ENCODE results near the gene HMCN1. TPM values are rescaled to one million over a fixed set of nuclear protein-coding genes. Genes with fewer than 3 reads are reported as not detected.
"Not testable (repeated sequence)": the region's sequence is repeated elsewhere in the genome, so short reads cannot be mapped to it uniquely, and the experiment has no call there.

The HMCN1 gene
- polyA plus RNA-seq, 1 of the 3 experiments (the other 2 are of a cell fraction) = 59.5 TPM

- Histone ChIP-seq H3K4me2 (no peak overlapping the region), H3F3A (replicated peaks; ENCODE audit: insufficient read depth) (no peaks in the 10 kb centered on the region), H2AFZ (ENCODE audit: low read depth) (no peak overlapping the region; the same call in 1 of the 2 replicates), H3K27me3 (ENCODE audit: insufficient read depth) (no peaks in the 10 kb centered on the region), H3K4me1 (ENCODE audit: control insufficient read depth in 1 of 2, insufficient read depth in 2 of 2, low read depth in 1 of 2, low read length in 1 of 2) (peaks cover 0 to 20% of the 10 kb centered on the region in 2 experiments; a peak in 2 of 4 replicates), H4K20me1 (ENCODE audit: insufficient read depth) (no peaks in the 10 kb centered on the region), H3K9ac (no peak overlapping the region), H3K36me3 (replicated peaks in 1 of 2; ENCODE audit: control insufficient read depth in 1 of 2, insufficient read depth in 2 of 2, low read length in 1 of 2) (peaks cover 0 to 4% of the 10 kb centered on the region in 2 experiments), H3K9me2 (no peaks in the 10 kb centered on the region), H3K4me3 (ENCODE audit: low read depth in 2 of 2, low read length in 1 of 2) (no peak overlapping the region), H3K79me2 (ENCODE audit: insufficient read depth) (no peaks in the 10 kb centered on the region), H3K9me3 (no peaks in the 10 kb centered on the region; the same call in 1 of the 2 replicates), H3K27ac (ENCODE audit: low read depth in 2 of 2, low read length in 1 of 2) (peak overlapping the region; percentile 39 to 43; a peak in 2 of 4 replicates)
- ChIA-PET POLR2A (no interaction called here), CTCF (no interaction called here)
- no peak for DNase-seq
- TF ChIP-seq GABPA (IDR thresholded peaks at IDR 0.05; ENCODE audit: low read depth) (no peak), MAX (IDR thresholded peaks at IDR 0.05; ENCODE audit: low read depth) (no peak), POLR2AphosphoS5 (IDR thresholded peaks at IDR 0.05; ENCODE audit: low read depth, low read length) (no peak), USF1 (IDR thresholded peaks at IDR 0.05; ENCODE audit: borderline replicate concordance, low read depth) (no peak), MEF2A (IDR thresholded peaks at IDR 0.05; ENCODE audit: borderline replicate concordance, low read depth) (no peak)
Observed at GRCh38 chr1:185776522-185776921, 42.3 kb downstream of the HMCN1 start.

- POLR2A ChIA-PET; H3K9ac ChIP-seq; H3K79me2 ChIP-seq (ENCODE audit: insufficient read depth); H2AFZ ChIP-seq (ENCODE audit: low read depth); H4K20me1 ChIP-seq (ENCODE audit: insufficient read depth); H3F3A ChIP-seq (replicated peaks; ENCODE audit: insufficient read depth); H3K27ac ChIP-seq (ENCODE audit: low read depth in 2 of 2, low read length in 1 of 2); CTCF ChIA-PET; DNase-seq; H3K9me3 ChIP-seq; H3K27me3 ChIP-seq (ENCODE audit: insufficient read depth); H3K4me2 ChIP-seq; H3K9me2 ChIP-seq; H3K4me3 ChIP-seq (ENCODE audit: low read depth in 2 of 2, low read length in 1 of 2); H3K36me3 ChIP-seq (replicated peaks in 1 of 2; ENCODE audit: control insufficient read depth in 1 of 2, insufficient read depth in 2 of 2, low read length in 1 of 2): not testable (repeated sequence)
- H3K4me1 ChIP-seq (ENCODE audit: control insufficient read depth in 1 of 2, insufficient read depth in 2 of 2, low read depth in 1 of 2, low read length in 1 of 2) = peaks cover 11 to 13% of the 10 kb centered on the region in 2 experiments; a peak in 3 of 4 replicates
- WGBS (ENCODE audit: low lambda C conversion rate) = 28% methylated on average over 8 of the region's 10 CpGs
Observed at GRCh38 chr1:185783860-185784259, 49.7 kb downstream of the HMCN1 start.

- TF ChIP-seq RXRA (IDR thresholded peaks at IDR 0.05; ENCODE audit: borderline replicate concordance, low read depth) (no peak), FOXJ3 (CRISPR knock-in tag; IDR thresholded peaks at IDR 0.05) (no peak), CTCF (IDR thresholded peaks at IDR 0.05) (no peak), CHD2 (IDR thresholded peaks at IDR 0.05; ENCODE audit: low read length, partially characterized antibody) (no peak), GATA2 (CRISPR knock-in tag; IDR thresholded peaks at IDR 0.05) (no peak), NRF1 (IDR thresholded peaks at IDR 0.05; ENCODE audit: low read depth, low read length) (no peak), YY1 (IDR thresholded peaks at IDR 0.05; ENCODE audit: low read depth) (no peak), EP300 (IDR thresholded peaks at IDR 0.05; ENCODE audit: borderline replicate concordance in 1 of 2, low read depth in 1 of 2, low read length in 1 of 2) (no peak), USF1 (IDR thresholded peaks at IDR 0.05; ENCODE audit: borderline replicate concordance, low read depth) (no peak)
- WGBS (ENCODE audit: low lambda C conversion rate) = 15% methylated on average over 3 of the region's 3 CpGs
- ChIA-PET CTCF (interaction anchor here (1.2 kb wide), 1 partner anchor 65 kb away, joined by 3 read pairs; no protein-coding TSS in a partner anchor), POLR2A (no interaction called here)
- Histone ChIP-seq H3K9me2 (no peaks in the 10 kb centered on the region), H3K9ac (peak overlapping the region; percentile 3; the same call in 1 of the 2 replicates), H3K4me2 (no peak overlapping the region), H3K9me3 (no peaks in the 10 kb centered on the region; the same call in 1 of the 2 replicates), H3K36me3 (replicated peaks in 1 of 2; ENCODE audit: control insufficient read depth in 1 of 2, insufficient read depth in 2 of 2, low read length in 1 of 2) (no peaks in the 10 kb centered on the region), H3K4me1 (ENCODE audit: control insufficient read depth in 1 of 2, insufficient read depth in 2 of 2, low read depth in 1 of 2, low read length in 1 of 2) (peaks cover 23 to 29% of the 10 kb centered on the region in 2 experiments; a peak in 3 of 4 replicates), H3K79me2 (ENCODE audit: insufficient read depth) (no peaks in the 10 kb centered on the region), H3K27ac (ENCODE audit: low read depth in 2 of 2, low read length in 1 of 2) (peak overlapping the region; percentile 87 to 96), H3K4me3 (ENCODE audit: low read depth in 2 of 2, low read length in 1 of 2) (no peak overlapping the region), H2AFZ (ENCODE audit: low read depth) (no peak overlapping the region), H3K27me3 (ENCODE audit: insufficient read depth) (no peaks in the 10 kb centered on the region), H3F3A (replicated peaks; ENCODE audit: insufficient read depth) (peaks cover 8% of the 10 kb centered on the region), H4K20me1 (ENCODE audit: insufficient read depth) (no peaks in the 10 kb centered on the region)
- no peak for DNase-seq
Observed at GRCh38 chr1:185785586-185785985, 51.4 kb downstream of the HMCN1 start.
